NB4 (cell line): ENCODE results near the gene PHLDB1.
A peak's percentile ranks its signal among the peaks of the same experiment; 100 is the strongest.

Source experiments
- DNase-seq: peaks from one replicate; pipeline ENCODE4 v3.0.0; 2010; ENCODE audit warnings: low read depth
- H3K4me3 ChIP-seq: one replicate; pipeline ENCODE4 v1.5.1; 2011; ENCODE audit warnings: mild to moderate bottlenecking, low read depth, low read length, moderate library complexity
- MAX ChIP-seq: IDR thresholded peaks from 2 replicates; pipeline ENCODE4 v1.6.1; 2011; ENCODE audit warnings: low read depth, low read length
- MYC ChIP-seq: IDR thresholded peaks from 2 replicates; pipeline ENCODE4 v1.6.1; 2011; ENCODE audit warnings: low read depth, low read length
- POLR2A ChIP-seq: IDR thresholded peaks from 2 replicates; pipeline ENCODE4 v1.6.1; 2011; ENCODE audit warnings: mild to moderate bottlenecking; ENCODE audit not compliant: insufficient read length; ENCODE audit errors: extremely low read depth
- TF ChIP-seq, protein P1 (sequence below): IDR thresholded peaks from one replicate; pipeline ENCODE4 v1.5.1; 2012; ENCODE audit warnings: low read depth, low read length

The PHLDB1 gene

DNA sequence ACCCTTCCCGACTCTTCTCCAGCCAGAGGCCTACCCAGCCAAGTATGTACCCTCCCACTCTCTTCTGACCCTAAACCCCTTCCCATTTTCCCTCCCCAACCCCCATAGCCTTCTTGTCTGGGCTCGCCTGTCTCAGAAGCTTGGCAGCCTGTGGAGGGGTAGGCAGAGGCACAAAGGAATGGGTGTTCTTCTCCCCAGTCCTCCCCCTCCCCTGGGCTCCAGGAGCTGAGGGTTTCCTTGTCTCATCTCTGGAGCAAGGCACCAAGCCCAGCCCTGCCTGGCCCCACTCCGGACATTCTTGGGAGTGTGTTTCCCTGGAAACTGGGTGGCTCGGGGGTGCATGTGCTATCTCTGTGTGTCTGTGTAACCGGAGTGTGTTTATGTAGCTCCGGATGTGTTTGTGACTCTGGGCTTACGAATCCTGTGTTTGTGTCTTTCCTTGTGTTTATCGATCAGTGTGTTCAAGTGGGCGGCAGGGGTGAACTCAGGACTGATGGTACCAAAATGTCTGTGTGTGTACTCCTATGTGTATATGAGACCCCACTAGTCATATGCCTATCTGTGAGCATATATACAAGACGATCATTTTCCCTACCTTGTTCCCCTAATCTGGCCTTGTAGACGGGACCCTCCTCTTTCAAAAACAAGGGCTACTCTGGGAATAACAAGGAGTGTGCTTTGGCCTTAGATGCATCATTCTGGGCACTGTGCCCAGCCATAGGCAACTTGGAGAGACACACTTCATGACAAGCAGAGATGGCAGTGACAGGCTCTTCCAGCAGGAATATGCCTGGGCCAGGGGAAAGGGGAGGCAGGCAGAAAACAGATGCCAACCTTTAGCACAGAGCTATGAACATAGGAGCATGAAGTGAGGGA is 10.9 kb downstream of the PHLDB1 start:
- no peak for DNase-seq
- no peak for TF ChIP-seq POLR2A
- no peak for TF ChIP-seq MYC
- TF ChIP-seq, protein P1, sequence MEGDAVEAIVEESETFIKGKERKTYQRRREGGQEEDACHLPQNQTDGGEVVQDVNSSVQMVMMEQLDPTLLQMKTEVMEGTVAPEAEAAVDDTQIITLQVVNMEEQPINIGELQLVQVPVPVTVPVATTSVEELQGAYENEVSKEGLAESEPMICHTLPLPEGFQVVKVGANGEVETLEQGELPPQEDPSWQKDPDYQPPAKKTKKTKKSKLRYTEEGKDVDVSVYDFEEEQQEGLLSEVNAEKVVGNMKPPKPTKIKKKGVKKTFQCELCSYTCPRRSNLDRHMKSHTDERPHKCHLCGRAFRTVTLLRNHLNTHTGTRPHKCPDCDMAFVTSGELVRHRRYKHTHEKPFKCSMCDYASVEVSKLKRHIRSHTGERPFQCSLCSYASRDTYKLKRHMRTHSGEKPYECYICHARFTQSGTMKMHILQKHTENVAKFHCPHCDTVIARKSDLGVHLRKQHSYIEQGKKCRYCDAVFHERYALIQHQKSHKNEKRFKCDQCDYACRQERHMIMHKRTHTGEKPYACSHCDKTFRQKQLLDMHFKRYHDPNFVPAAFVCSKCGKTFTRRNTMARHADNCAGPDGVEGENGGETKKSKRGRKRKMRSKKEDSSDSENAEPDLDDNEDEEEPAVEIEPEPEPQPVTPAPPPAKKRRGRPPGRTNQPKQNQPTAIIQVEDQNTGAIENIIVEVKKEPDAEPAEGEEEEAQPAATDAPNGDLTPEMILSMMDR: no peak
- no peak for TF ChIP-seq MAX
- H3K4me3 ChIP-seq: no peak overlapping the region

- H3K4me3 ChIP-seq: no peak overlapping the region
- DNase-seq: no peak
- TF ChIP-seq, protein P1: no peak
- TF ChIP-seq POLR2A (no peak), MAX (no peak), MYC (no peak)
These were observed 11.6 kb downstream of the PHLDB1 start for GRCh38 chr11:118618991-118619375.

GRCh38 chr11:118619444-118620197 is 12.2 kb downstream of the PHLDB1 start:
- DNase-seq: peak; percentile 63
- no peak overlapping the region for H3K4me3 ChIP-seq
- peak; percentile 65 for TF ChIP-seq MAX
- TF ChIP-seq, protein P1: no peak

- H3K4me3 ChIP-seq: no peak overlapping the region
- DNase-seq: no peak
- no peak for TF ChIP-seq POLR2A
- TF ChIP-seq MAX: no peak
- TF ChIP-seq, protein P1: no peak
- TF ChIP-seq MYC: no peak
These were observed 13.2 kb downstream of the PHLDB1 start for GRCh38 chr11:118620529-118621070.

DNA sequence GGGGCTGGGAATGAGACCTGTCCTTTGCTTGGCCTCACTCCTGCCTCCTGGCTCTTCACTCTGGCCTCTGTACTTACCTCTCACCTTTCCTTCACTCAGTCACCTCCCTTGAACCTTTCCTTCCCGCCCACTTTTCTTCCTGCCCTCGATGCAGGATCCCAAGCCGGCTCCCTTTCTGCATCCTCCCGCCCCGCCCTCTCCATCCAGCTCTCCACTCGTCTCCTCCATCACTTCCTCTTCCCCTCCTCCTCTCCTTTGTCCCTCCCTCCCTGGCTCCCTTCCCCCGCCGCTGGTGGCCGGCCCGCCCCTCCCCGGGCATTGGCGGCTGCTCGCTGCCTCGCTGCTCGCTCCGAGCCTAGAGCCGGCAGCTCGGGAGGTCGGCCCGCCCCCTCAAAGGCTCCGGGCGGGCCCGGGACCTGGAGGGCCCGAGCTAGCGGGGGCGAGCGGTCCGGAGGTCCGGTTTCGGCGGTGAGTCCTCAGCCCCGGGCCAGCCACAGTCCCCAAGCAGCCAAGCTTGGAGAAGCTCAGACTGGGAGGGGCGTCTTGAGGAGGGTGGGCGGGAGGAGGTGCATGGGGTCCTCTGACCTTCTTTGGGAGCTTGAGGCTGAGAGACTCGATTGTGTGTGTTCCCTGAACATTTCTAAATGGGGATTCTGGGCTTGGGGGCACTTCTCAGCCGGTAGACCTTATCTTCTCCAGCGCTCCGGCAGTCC is 13.8 kb downstream of the PHLDB1 start:
- TF ChIP-seq POLR2A: no peak
- TF ChIP-seq, protein P1: no peak
- no peak for TF ChIP-seq MAX
- no peak overlapping the region for H3K4me3 ChIP-seq
- peak; percentile 61 for DNase-seq
